DND-41 (cell line): ENCODE measurements around the gene SCN5A.

Experiments
- ATAC-seq: fragments of 200-7000 bp; cut with Tn5 transposase; 3 replicates; pipeline ENCODE4 v1.9.1; 2021; ENCODE audit warnings: low read depth; ENCODE audit not compliant: insufficient read depth
- DNase-seq: peaks from one replicate; pipeline ENCODE4 v3.0.0-alpha.2; 2020
- H2AFZ ChIP-seq: 2 replicates; pipeline ENCODE4 v1.6.0; 2012; ENCODE audit warnings: low read depth, low read length
- H3K27ac ChIP-seq: 2 replicates; pipeline ENCODE4 v1.5.1; 2012; ENCODE audit warnings: low read length, inconsistent platforms
- H3K27me3 ChIP-seq: fragments of 200-600 bp; sonication (generic); 2 replicates; pipeline ENCODE4 v1.6.0; 2012; ENCODE audit warnings: low read length, mild to moderate bottlenecking, inconsistent platforms; ENCODE audit not compliant: insufficient read depth, poor library complexity
- H3K36me3 ChIP-seq: 2 replicates; pipeline ENCODE4 v1.5.1; 2012; ENCODE audit warnings: low read length, inconsistent platforms; ENCODE audit not compliant: insufficient read depth
- H3K4me1 ChIP-seq: 2 replicates; pipeline ENCODE4 v1.5.1; 2012; ENCODE audit warnings: mild to moderate bottlenecking, low read length; ENCODE audit not compliant: insufficient read depth
- H3K4me2 ChIP-seq: 2 replicates; pipeline ENCODE4 v1.6.0; 2012; ENCODE audit warnings: mild to moderate bottlenecking, moderate library complexity, low read length, inconsistent platforms; ENCODE audit not compliant: insufficient read depth
- H3K4me3 ChIP-seq, 2 experiments: fragments of 200-600 bp in 1 of 2; shearing (Covaris generic) in 1 of 2; 2 replicates each; pipeline ENCODE4 v1.5.1; 2012 to 2016; ENCODE audit warnings: inconsistent platforms in 2 of 2, low read length in 2 of 2, mild to moderate bottlenecking in 2 of 2, low read depth in 1 of 2, moderate library complexity in 1 of 2
- H3K79me2 ChIP-seq: 2 replicates; pipeline ENCODE4 v1.6.0; 2012; ENCODE audit warnings: low read length, inconsistent platforms; ENCODE audit not compliant: insufficient read depth
- H3K9ac ChIP-seq: 2 replicates; pipeline ENCODE4 v1.6.0; 2012; ENCODE audit warnings: low read depth, mild to moderate bottlenecking, inconsistent platforms, low read length, moderate library complexity
- H3K9me3 ChIP-seq: 2 replicates; pipeline ENCODE4 v1.5.1; 2012; ENCODE audit warnings: low read length, moderate library complexity, mild to moderate bottlenecking, inconsistent platforms; ENCODE audit not compliant: insufficient read depth, severe bottlenecking
- H4K20me1 ChIP-seq: 2 replicates; pipeline ENCODE4 v1.6.0; 2012; ENCODE audit warnings: low read length; ENCODE audit not compliant: insufficient read depth
- CTCF ChIP-seq: IDR thresholded peaks from 2 replicates; pipeline ENCODE4 v1.5.1; 2012; ENCODE audit warnings: borderline replicate concordance, low read length, moderate library complexity, mild to moderate bottlenecking; ENCODE audit not compliant: poor library complexity, severe bottlenecking; ENCODE audit errors: extremely low read depth
- EZH2 ChIP-seq: IDR thresholded peaks from 3 replicates; pipeline ENCODE4 v1.6.1; 2012; ENCODE audit warnings: borderline replicate concordance, low read depth, mild to moderate bottlenecking, moderate library complexity, low read length, inconsistent platforms; ENCODE audit not compliant: severe bottlenecking

Gene SCN5A

DNA sequence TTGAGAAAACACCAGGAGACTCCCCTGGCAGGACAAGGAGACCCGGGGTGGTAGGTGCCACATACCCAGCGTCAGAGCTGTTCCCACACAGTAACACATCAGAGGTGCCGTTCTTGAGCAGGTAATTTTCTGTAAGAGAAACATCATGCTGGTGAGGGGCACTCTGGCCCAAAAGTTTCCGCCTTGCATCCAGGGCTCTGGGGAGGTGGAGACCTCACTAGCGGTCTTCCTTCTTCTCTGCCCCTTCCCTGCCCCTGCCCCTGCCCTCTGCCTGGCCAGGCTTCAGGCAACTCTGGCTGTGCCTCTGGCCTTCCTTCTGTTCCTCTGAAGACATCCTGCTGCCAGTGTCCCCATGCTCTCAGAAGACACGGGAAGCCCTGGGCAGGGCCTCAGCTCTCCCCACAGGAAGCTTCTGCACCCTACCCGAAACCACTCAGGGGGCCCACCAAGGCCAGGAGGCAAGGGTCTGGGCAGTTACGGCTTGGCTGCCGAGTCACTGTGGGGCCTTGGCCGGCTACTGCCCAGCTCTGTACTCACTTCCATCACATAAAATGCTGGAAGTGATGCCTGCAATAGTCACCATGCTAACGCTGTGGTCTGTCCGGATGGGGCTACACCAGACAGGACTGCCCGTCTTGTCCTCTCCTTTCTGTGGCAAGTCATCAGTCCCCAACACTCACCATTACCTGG, 41.3 kb downstream of the SCN5A start:
- TF ChIP-seq CTCF = no peak
- Histone ChIP-seq H3K9ac (no peak overlapping the region), H4K20me1 (no peaks in the 10 kb centered on the region), H3K9me3 (no peaks in the 10 kb centered on the region), H3K4me1 (no peaks in the 10 kb centered on the region), H3K36me3 (no peaks in the 10 kb centered on the region), H2AFZ (no peak overlapping the region), H3K79me2 (no peaks in the 10 kb centered on the region), H3K4me3 (no peak overlapping the region), H3K27ac (no peak overlapping the region), H3K27me3 (no peaks in the 10 kb centered on the region), H3K4me2 (no peak overlapping the region)
- DNase-seq (no peak), ATAC-seq (no peak)

DNA sequence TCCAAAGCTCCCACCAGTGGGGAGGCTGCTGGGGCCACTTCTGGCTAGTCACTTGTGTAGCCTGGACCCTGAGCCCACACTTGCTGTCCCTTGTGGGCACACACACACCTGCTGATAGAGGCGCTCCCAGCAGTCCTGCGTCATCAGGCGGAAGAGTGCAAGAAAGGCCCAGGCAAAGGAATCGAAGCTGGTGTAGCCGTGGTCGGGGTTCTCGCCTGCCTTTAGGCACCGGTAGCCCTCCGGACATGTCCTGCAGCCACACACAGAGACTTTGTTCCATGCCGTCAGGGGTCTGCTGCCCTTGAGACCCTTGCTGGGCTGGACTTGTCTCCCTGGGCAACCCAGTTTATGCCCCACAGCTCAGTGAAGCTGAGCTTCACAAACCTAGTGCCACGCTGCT, 42.9 kb downstream of the SCN5A start:
- no peak overlapping the region for H3K4me3 ChIP-seq
- no peaks in the 10 kb centered on the region for H4K20me1 ChIP-seq
- H3K79me2 ChIP-seq = no peaks in the 10 kb centered on the region
- no peaks in the 10 kb centered on the region for H3K4me1 ChIP-seq
- ATAC-seq (no peak), DNase-seq (no peak)
- no peak overlapping the region for H2AFZ ChIP-seq
- no peak overlapping the region for H3K9ac ChIP-seq
- no peaks in the 10 kb centered on the region for H3K9me3 ChIP-seq
- H3K36me3 ChIP-seq = no peaks in the 10 kb centered on the region
- TF ChIP-seq CTCF = no peak
- no peak for TF ChIP-seq EZH2
- no peak overlapping the region for H3K27ac ChIP-seq
- H3K4me2 ChIP-seq = no peak overlapping the region
- H3K27me3 ChIP-seq = no peaks in the 10 kb centered on the region

DNA sequence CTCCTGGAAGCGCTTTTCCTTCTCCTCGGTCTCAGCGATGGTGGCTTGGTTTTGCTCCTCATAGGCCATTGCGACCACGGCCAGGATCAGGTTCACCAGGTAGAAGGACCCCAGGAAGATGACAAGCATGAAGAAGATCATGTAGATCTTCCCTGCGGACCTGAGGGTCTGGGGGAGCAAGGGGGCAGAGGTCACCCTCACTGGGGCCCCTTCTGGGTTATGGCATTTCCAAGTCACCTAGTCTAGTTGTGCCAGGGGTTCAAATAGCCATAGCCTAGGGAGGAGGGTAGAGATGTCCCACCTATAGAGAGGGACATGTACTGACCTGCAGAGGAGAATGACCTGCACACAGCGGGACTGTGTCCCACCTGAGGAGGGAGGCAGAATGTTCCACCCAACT, 43.5 kb downstream of the SCN5A start:
- Histone ChIP-seq H3K4me2 (no peak overlapping the region), H4K20me1 (no peaks in the 10 kb centered on the region), H3K27ac (no peak overlapping the region), H3K79me2 (no peaks in the 10 kb centered on the region), H3K4me3 (no peak overlapping the region), H3K36me3 (no peaks in the 10 kb centered on the region), H2AFZ (no peak overlapping the region), H3K9ac (no peak overlapping the region), H3K4me1 (no peaks in the 10 kb centered on the region), H3K27me3 (no peaks in the 10 kb centered on the region), H3K9me3 (no peaks in the 10 kb centered on the region)
- ATAC-seq (no peak), DNase-seq (no peak)
- no peak for TF ChIP-seq EZH2
- no peak for TF ChIP-seq CTCF

DNA sequence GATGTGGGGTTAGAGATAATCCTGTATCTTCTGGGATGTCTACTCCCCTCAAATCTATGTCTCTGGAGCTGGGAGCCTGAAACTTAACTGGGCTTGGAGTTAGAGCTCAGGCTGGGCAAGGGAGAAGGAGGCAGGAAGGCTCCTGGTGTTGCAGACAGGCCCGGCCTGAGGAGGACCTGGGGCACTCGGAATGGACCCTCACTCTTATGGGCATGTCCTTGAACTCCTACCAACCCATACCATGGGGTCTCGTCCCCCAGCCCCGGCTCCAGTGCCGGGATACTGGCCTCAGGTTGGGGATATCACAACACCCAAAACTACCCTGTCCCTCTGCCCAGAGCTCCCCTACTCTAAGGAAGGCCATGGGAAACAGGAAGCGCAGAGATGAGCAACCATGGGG, 45.2 kb downstream of the SCN5A start:
- H3K4me2 ChIP-seq = no peak overlapping the region
- no peak for TF ChIP-seq EZH2
- TF ChIP-seq CTCF = no peak
- no peaks in the 10 kb centered on the region for H4K20me1 ChIP-seq
- no peaks in the 10 kb centered on the region for H3K79me2 ChIP-seq
- no peaks in the 10 kb centered on the region for H3K9me3 ChIP-seq
- H3K4me1 ChIP-seq = no peaks in the 10 kb centered on the region
- no peak overlapping the region for H3K27ac ChIP-seq
- H3K9ac ChIP-seq = no peak overlapping the region
- H3K36me3 ChIP-seq = no peaks in the 10 kb centered on the region
- DNase-seq (no peak), ATAC-seq (no peak)
- no peaks in the 10 kb centered on the region for H3K27me3 ChIP-seq
- no peak overlapping the region for H3K4me3 ChIP-seq
- no peak overlapping the region for H2AFZ ChIP-seq
